ENCODE results near the gene BRDT. TPM values are rescaled to one million over a fixed set of nuclear protein-coding genes. Genes with fewer than 3 reads are reported as not detected.

BRDT gene
- total and polyA plus RNA-seq, 12 donors, result not detected

DNA sequence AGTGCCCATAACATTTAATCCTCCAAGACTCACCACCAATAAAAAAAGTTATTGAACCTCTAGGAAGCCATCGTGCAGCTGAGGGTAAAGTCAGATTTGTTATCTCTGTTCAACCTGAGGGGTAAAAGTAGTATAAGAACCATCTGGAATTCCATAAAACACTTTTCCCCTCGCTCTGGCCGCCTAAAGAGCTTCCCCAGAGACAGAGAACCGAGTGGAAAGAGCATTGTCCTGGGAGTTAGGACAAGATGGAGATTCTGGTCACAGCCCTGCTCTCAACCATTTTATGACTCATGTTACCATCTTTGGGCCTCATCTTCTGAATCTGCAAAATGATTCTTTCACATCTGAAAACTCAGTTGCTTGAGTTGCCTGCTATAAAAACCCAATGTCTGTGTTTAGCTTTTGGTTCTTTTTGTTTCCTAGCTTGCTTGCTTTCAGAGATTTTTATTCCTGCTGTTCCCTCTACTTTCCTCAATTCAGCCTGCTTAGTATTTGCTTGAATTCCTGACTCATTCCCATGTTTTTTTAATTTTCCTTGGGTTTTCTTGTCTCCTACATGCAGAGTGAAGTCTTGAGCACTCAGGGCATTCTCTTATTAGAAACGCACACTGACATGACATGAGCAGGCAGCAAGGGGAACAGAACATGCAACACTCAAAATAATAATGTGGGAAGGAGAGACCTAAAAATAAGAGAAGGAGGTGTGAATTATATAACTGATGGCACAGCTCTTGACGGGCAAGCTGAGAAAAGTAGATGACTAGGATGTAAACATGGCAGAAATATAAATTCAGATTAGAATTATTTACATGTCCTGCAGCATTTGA is 82.3 kb downstream of the BRDT start:
- Histone ChIP-seq H3K27me3 (no peaks in the 10 kb centered on the region), H3K4me1 (replicated peaks in 1 of 2) (peaks cover 0 to 3% of the 10 kb centered on the region in 2 donors), H3K4me3 (no peak overlapping the region), H3K27ac (no peak overlapping the region), H3K9me3 (replicated peaks in 1 of 3) (no peaks in the 10 kb centered on the region), H3K36me3 (replicated peaks in 1 of 2) (no peaks in the 10 kb centered on the region)
- intact Hi-C loops (cut with DNase I), result no loop called here
- TF ChIP-seq, protein P1, sequence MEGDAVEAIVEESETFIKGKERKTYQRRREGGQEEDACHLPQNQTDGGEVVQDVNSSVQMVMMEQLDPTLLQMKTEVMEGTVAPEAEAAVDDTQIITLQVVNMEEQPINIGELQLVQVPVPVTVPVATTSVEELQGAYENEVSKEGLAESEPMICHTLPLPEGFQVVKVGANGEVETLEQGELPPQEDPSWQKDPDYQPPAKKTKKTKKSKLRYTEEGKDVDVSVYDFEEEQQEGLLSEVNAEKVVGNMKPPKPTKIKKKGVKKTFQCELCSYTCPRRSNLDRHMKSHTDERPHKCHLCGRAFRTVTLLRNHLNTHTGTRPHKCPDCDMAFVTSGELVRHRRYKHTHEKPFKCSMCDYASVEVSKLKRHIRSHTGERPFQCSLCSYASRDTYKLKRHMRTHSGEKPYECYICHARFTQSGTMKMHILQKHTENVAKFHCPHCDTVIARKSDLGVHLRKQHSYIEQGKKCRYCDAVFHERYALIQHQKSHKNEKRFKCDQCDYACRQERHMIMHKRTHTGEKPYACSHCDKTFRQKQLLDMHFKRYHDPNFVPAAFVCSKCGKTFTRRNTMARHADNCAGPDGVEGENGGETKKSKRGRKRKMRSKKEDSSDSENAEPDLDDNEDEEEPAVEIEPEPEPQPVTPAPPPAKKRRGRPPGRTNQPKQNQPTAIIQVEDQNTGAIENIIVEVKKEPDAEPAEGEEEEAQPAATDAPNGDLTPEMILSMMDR (IDR thresholded peaks at IDR 0.05), result no peak
- no peak for TF ChIP-seq POLR2A (IDR thresholded peaks at IDR 0.05)
- DNase-seq, result no peak
- 86 to 96% (median 89%) methylated on average over 6 of the region's 6 CpGs for WGBS, 4 donors

DNA sequence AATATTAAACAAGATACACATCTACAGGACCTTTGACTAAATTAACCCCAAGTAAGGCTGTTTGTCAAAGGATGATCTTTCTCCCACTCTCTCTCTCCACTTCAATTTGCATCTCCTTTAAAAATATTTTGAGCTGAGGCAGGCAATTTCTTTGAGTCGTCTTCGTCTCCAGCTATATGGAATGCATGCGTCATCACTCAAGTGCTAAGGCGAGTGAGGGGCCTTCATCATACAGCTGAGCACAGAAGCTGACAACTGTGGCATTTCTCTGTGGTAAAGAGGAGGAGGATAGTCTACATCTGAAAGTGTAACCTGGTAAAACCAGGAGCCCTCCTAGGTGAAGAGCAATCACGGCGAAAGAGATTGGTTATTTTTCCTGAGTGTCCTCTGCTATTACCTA is 88.2 kb downstream of the BRDT start:
- no peaks in the 10 kb centered on the region for H3K27me3 ChIP-seq
- WGBS, 4 donors, result 73 to 83% (median 79%) methylated on average over 6 of the region's 6 CpGs
- intact Hi-C loops (cut with DNase I), result no loop called here

DNA sequence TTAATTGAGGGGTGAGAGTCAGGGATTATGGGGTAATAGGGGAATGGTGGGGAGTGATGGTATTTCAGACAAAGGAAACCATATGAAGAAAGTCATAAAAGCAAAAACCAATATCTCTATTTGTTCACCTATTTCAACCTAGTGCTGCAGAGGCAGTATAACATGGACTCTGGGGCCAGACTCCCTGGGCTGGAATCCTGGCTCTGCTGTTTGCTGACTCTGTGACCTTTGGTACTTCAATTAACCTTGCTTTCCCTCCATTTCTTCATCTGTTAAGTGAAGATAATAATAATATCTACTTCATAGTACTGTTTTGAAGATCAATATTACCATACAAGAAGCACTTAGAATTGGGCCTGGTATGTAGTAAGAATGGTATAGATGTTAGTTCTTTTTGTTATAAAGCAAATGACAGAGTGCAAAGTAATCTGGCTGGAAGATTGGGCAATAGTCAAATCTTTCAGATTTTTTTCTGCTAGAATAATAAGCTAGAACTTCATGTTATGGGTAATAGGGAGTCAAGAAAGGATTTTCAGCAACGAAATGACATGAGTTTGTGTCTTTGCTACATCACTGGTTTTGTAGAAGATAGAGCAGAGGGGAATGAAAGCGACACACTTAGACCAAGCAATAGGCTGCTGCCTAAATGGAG is 89.6 kb downstream of the BRDT start:
- H3K27me3 ChIP-seq, result no peaks in the 10 kb centered on the region
- TF ChIP-seq POLR2A (IDR thresholded peaks at IDR 0.05), result no peak
- TF ChIP-seq, protein P1 (IDR thresholded peaks at IDR 0.05), result no peak
- H3K36me3 ChIP-seq (replicated peaks in 1 of 2), result no peaks in the 10 kb centered on the region
- H3K4me1 ChIP-seq (replicated peaks in 1 of 2), result no peaks in the 10 kb centered on the region
- H3K4me3 ChIP-seq, result no peak overlapping the region
- DNase-seq, result no peak
- no peaks in the 10 kb centered on the region for H3K9me3 ChIP-seq (replicated peaks in 1 of 3)
- 83 to 93% (median 90%) methylated on average over 2 of the region's 2 CpGs for WGBS, 4 donors
- intact Hi-C loops (cut with DNase I), result no loop called here
- no peak overlapping the region for H3K27ac ChIP-seq

More for the DNA sequence above, 88.2 kb downstream of the BRDT start:
- H3K4me1 ChIP-seq (replicated peaks in 1 of 2), result no peaks in the 10 kb centered on the region
- no peak for DNase-seq
- H3K9me3 ChIP-seq (replicated peaks in 1 of 3), result no peaks in the 10 kb centered on the region
- no peak overlapping the region for H3K4me3 ChIP-seq
- no peak overlapping the region for H3K27ac ChIP-seq
- no peak for TF ChIP-seq POLR2A (IDR thresholded peaks at IDR 0.05)
- TF ChIP-seq, protein P1 (IDR thresholded peaks at IDR 0.05), result no peak
- no peaks in the 10 kb centered on the region for H3K36me3 ChIP-seq (replicated peaks in 1 of 2)

DNA sequence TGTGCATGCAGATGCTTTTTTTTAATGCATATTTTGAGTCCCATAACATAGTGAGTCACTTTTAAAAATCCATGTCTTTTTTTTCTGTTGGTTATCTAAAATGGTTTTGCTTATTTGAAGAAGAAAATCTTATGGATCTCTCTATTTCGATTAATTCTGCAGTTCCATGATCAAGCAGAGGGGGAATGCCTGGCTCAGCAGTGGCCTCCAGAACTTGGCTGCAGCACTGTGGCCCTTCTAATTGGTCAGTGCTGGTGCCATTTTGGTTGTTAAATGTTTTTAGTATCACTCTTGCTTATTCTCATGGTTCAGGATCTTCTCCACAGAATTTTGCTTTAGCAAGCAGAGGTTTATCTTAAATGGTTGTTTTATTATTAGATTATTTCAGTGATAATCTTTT is 91.8 kb downstream of the BRDT start:
- TF ChIP-seq POLR2A (IDR thresholded peaks at IDR 0.05), result no peak
- TF ChIP-seq, protein P1 (IDR thresholded peaks at IDR 0.05), result no peak
- no peaks in the 10 kb centered on the region for H3K9me3 ChIP-seq (replicated peaks in 1 of 3)
- WGBS, 4 donors, result 85 to 92% (median 90%) methylated on average over 1 of the region's 1 CpG
- no peak overlapping the region for H3K27ac ChIP-seq
- no peak overlapping the region for H3K4me3 ChIP-seq
- no peaks in the 10 kb centered on the region for H3K27me3 ChIP-seq
- H3K4me1 ChIP-seq (replicated peaks in 1 of 2), result no peaks in the 10 kb centered on the region
- H3K36me3 ChIP-seq (replicated peaks in 1 of 2), result no peaks in the 10 kb centered on the region
- intact Hi-C loops (cut with DNase I), result no loop called here
- no peak for DNase-seq
